HCT116 (cell line): ENCODE results near the gene TMEM165. TPM values are rescaled to one million over a fixed set of nuclear protein-coding genes. Genes with fewer than 3 reads are reported as not detected.

Experiments used
- ATAC-seq: fragments of 200-7000 bp; cut with Tn5 transposase; 2 replicates; pipeline ENCODE4 v1.9.1; 2020; ENCODE audit warnings: mild to moderate bottlenecking, moderate library complexity
- BruUV-seq: library from RNA; stranded (reverse); fragments of 400-500 nt; replicated peaks from 2 replicates; lab custom pipeline; 2021; lab: Mats Ljungman, UMichigan
- CTCF ChIA-PET: fragments of 300-600 bp; sonication (Branson Sonifier 250); formaldehyde crosslinking; loops from one replicate; lab custom pipeline; 2021; ENCODE audit warnings: antibody characterized with exemption; lab: Charles Lee
- POLR2A ChIA-PET: fragments of 300-600, 350-600 bp; sonication (Branson Sonifier 250); formaldehyde crosslinking; loops from one replicate; lab custom pipeline; 2021; ENCODE audit warnings: antibody characterized with exemption; lab: Charles Lee
- RAD21 ChIA-PET, 2 experiments: fragments of 300-600 bp; sonication (Branson Sonifier 250); formaldehyde crosslinking; loops; one replicate each; lab custom pipeline; 2023; ENCODE audit warnings: low total read pairs in 2 of 2; ENCODE audit not compliant: uncharacterized antibody in 2 of 2, unreplicated experiment in 2 of 2, low non-redundant PET in 1 of 2; lab: Charles Lee
- DNase-seq: peaks from one replicate; pipeline ENCODE4 v3.0.0-alpha.2; 2010; ENCODE audit warnings: low read depth, low spot score
- H2AFZ ChIP-seq: fragments of 200-600 bp; shearing (Covaris generic), sonication (generic); 2 replicates; pipeline ENCODE4 v1.6.1; 2017; ENCODE audit warnings: low read depth, mixed run types, mixed read lengths, antibody characterized with exemption, low read length; ENCODE audit not compliant: poor library complexity, severe bottlenecking
- H3K27ac ChIP-seq: 2 replicates; pipeline ENCODE4 v1.5.1; 2012; ENCODE audit warnings: low read depth, low read length
- H3K27me3 ChIP-seq: fragments of 200-600 bp; sonication (generic); 2 replicates; pipeline ENCODE4 v1.6.1; 2016; ENCODE audit warnings: mixed run types, low read length, mixed read lengths; ENCODE audit not compliant: insufficient read depth
- H3K36me3 ChIP-seq, 2 experiments: fragments of 200-500 bp in 1 of 2; fragments of 200-600 bp in 1 of 2; sonication (Bioruptor generic) in 1 of 2; sonication (generic) in 1 of 2; 2 replicates each; pipeline versions ENCODE4 v1.5.1 to v1.6.1; 2014 to 2016; ENCODE audit warnings: low read length in 2 of 2, inconsistent platforms in 1 of 2, mixed read lengths in 1 of 2, mixed run types in 1 of 2; ENCODE audit not compliant: insufficient read depth in 2 of 2, control insufficient read depth in 1 of 2
- H3K4me1 ChIP-seq, 2 experiments: fragments of 200-600 bp in 1 of 2; sonication (generic) in 1 of 2; 2 replicates each; pipeline versions ENCODE4 v1.5.1 to v1.6.1; 2012 to 2017; ENCODE audit warnings: low read length in 2 of 2, inconsistent platforms in 1 of 2, mild to moderate bottlenecking in 1 of 2, mixed read lengths in 1 of 2, mixed run types in 1 of 2, moderate library complexity in 1 of 2; ENCODE audit not compliant: insufficient read depth in 2 of 2, control insufficient read depth in 1 of 2
- H3K4me2 ChIP-seq: fragments of 200-600 bp; sonication (generic); 2 replicates; pipeline ENCODE4 v1.6.1; 2017; ENCODE audit warnings: mixed run types, low read length, mixed read lengths
- H3K4me3 ChIP-seq, 2 experiments: fragments of 200-600 bp in 1 of 2; sonication (generic) in 1 of 2; replicated peaks in 1 of 2; 2 replicates each; pipeline ENCODE4 v1.5.1; 2011 to 2016; ENCODE audit warnings: low read length in 2 of 2, control low read depth in 1 of 2, low read depth in 1 of 2, mild to moderate bottlenecking in 1 of 2, mixed read lengths in 1 of 2, mixed run types in 1 of 2
- H3K79me2 ChIP-seq: fragments of 200-600 bp; sonication (generic); 2 replicates; pipeline ENCODE4 v1.6.1; 2017; ENCODE audit warnings: mild to moderate bottlenecking, mixed run types, low read length, moderate library complexity, mixed read lengths; ENCODE audit not compliant: insufficient read depth
- H3K9ac ChIP-seq: fragments of 200-600 bp; sonication (generic); 2 replicates; pipeline ENCODE4 v1.6.1; 2016; ENCODE audit warnings: low read length, mixed read lengths
- H3K9me2 ChIP-seq: fragments of 200-600 bp; sonication (generic), shearing (Covaris generic); 2 replicates; pipeline ENCODE4 v1.6.1; 2017; ENCODE audit warnings: mixed run types, mild to moderate bottlenecking, moderate library complexity; ENCODE audit not compliant: insufficient read depth
- H3K9me3 ChIP-seq, 2 experiments: fragments of 200-500 bp in 1 of 2; fragments of 200-600 bp in 1 of 2; sonication (Bioruptor generic) in 1 of 2; sonication (generic) in 1 of 2; 2 replicates each; pipeline ENCODE4 v1.6.1; 2014 to 2017; ENCODE audit warnings: low read length in 2 of 2, mixed read lengths in 2 of 2, inconsistent platforms in 1 of 2, low read depth in 1 of 2, mild to moderate bottlenecking in 1 of 2, mixed run types in 1 of 2, moderate library complexity in 1 of 2; ENCODE audit not compliant: control insufficient read depth in 1 of 2, insufficient read depth in 1 of 2
- H4K20me1 ChIP-seq: fragments of 200-600 bp; sonication (generic), shearing (Covaris generic); 2 replicates; pipeline ENCODE4 v1.6.1; 2017; ENCODE audit warnings: mixed run types, mild to moderate bottlenecking, moderate library complexity; ENCODE audit not compliant: insufficient read depth
- CBX3 ChIP-seq: IDR thresholded peaks from 2 replicates; pipeline ENCODE4 v1.6.1; 2012; ENCODE audit warnings: low read depth
- CEBPB ChIP-seq: IDR thresholded peaks from 2 replicates; pipeline ENCODE4 v1.6.1; 2012; ENCODE audit warnings: low read depth
- ELF1 ChIP-seq: IDR thresholded peaks from 2 replicates; pipeline ENCODE4 v1.6.1; 2012; ENCODE audit warnings: low read depth, borderline replicate concordance
- POLR2A ChIP-seq: IDR thresholded peaks from 2 replicates; pipeline ENCODE4 v1.7.0; 2011; ENCODE audit warnings: borderline replicate concordance; ENCODE audit not compliant: insufficient read depth, insufficient read length; ENCODE audit errors: extremely low read depth
- POLR2AphosphoS5 ChIP-seq: IDR thresholded peaks from 2 replicates; pipeline ENCODE4 v1.6.1; 2011; ENCODE audit warnings: mild to moderate bottlenecking, low read depth, low read length, moderate library complexity
- RAD21 ChIP-seq: IDR thresholded peaks from 2 replicates; pipeline ENCODE4 v1.6.1; 2012; ENCODE audit warnings: low read depth, mild to moderate bottlenecking
- SIN3A ChIP-seq: IDR thresholded peaks from 2 replicates; pipeline ENCODE4 v1.6.1; 2012; ENCODE audit warnings: low read depth
- SP1 ChIP-seq: IDR thresholded peaks from 2 replicates; pipeline ENCODE4 v1.6.1; 2012; ENCODE audit warnings: low read depth
- TCF7L2 ChIP-seq: IDR thresholded peaks from 2 replicates; pipeline ENCODE4 v1.7.0; 2011; ENCODE audit warnings: borderline replicate concordance, inconsistent platforms; ENCODE audit not compliant: insufficient read depth, insufficient read length; ENCODE audit errors: extremely low read depth
- YY1 ChIP-seq: IDR thresholded peaks from 2 replicates; pipeline ENCODE4 v1.6.1; 2011; ENCODE audit warnings: low read length, low read depth, moderate library complexity, mild to moderate bottlenecking; ENCODE audit not compliant: insufficient replicate concordance; ENCODE audit errors: extremely low read depth
- intact Hi-C: fragments of 100-400 bp; cut with micrococcal nuclease; formaldehyde crosslinking; loops from 2 replicates; pipeline ENCODE4 v1.10.0; 2022
- total RNA-seq: library from RNA; stranded (reverse); gene quantifications from one replicate; pipeline ENCODE4 v1.2.1, GENCODE V29; 2021; ENCODE audit not compliant: unreplicated experiment
- TF ChIP-seq, protein P1 (sequence below): IDR thresholded peaks from 2 replicates; pipeline ENCODE4 v1.6.1; 2012
- TF ChIP-seq, protein P2 (sequence below): IDR thresholded peaks from 2 replicates; pipeline ENCODE4 v1.6.1; 2011; ENCODE audit warnings: mild to moderate bottlenecking, low read length, moderate library complexity; ENCODE audit not compliant: insufficient replicate concordance; ENCODE audit errors: extremely low read depth
- TF ChIP-seq, protein P3 (sequence below): IDR thresholded peaks from 2 replicates; pipeline ENCODE4 v1.6.1; 2012; ENCODE audit warnings: low read depth
- TF ChIP-seq, protein P4 (sequence below), 3 experiments: fragments of 200-600 bp in 1 of 3; sonication (generic) in 1 of 3; IDR thresholded peaks in 2 of 3; conservative IDR thresholded peaks in 1 of 3; 2 replicates each; pipeline ENCODE4 v1.5.1; 2012 to 2017; ENCODE audit warnings: low read depth in 2 of 3, low read length in 2 of 3, antibody characterized with exemption in 1 of 3, borderline replicate concordance in 1 of 3, control low read depth in 1 of 3, mild to moderate bottlenecking in 1 of 3, mixed read lengths in 1 of 3, mixed run types in 1 of 3, moderate library complexity in 1 of 3; ENCODE audit not compliant: insufficient read depth in 1 of 3
- TF ChIP-seq, protein P5 (sequence below): IDR thresholded peaks from 2 replicates; pipeline ENCODE4 v1.6.1; 2012

The TMEM165 gene
- total RNA-seq, 1 experiment from 2014 or later = 60.7 TPM

DNA sequence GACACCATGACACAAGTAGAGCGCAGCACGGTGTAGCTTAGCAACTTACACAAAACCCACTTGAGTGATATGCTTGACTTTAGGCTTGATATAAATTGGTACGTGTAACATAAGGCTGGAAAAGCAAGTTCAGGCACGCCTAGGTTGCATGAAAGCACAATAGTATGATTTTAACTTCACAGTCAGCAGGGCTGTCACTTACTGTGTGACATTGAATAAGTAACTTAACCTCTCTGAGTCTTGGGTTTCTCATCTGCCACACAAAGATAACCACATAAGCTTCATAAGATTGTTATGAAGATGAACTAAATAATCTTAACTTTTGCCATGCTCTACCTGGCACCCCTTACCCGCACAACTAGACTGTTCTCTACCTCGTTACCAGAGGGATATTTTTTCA lies 40.2 kb upstream of the TMEM165 start:
- Histone ChIP-seq H3K27me3 (no peaks in the 10 kb centered on the region), H2AFZ (no peak overlapping the region), H3K4me2 (no peak overlapping the region), H3K36me3 (no peaks in the 10 kb centered on the region), H3K9ac (no peak overlapping the region), H3K4me1 (peaks cover 33 to 50% of the 10 kb centered on the region in 2 experiments), H3K9me3 (peaks cover 0 to 4% of the 10 kb centered on the region in 2 experiments; a peak in 1 of 4 replicates), H4K20me1 (no peaks in the 10 kb centered on the region), H3K27ac (no peak overlapping the region)
- no TSS peak for BruUV-seq
- CTCF ChIA-PET = interaction anchor here (2.0 kb wide), 1 partner anchor 10 kb away, joined by 7 read pairs; the partner anchor contains the start of gene SRD5A3
- RAD21 ChIA-PET = no interaction called here
- TF ChIP-seq POLR2AphosphoS5 = no peak
- no peak for TF ChIP-seq CEBPB
- TF ChIP-seq, protein P1, sequence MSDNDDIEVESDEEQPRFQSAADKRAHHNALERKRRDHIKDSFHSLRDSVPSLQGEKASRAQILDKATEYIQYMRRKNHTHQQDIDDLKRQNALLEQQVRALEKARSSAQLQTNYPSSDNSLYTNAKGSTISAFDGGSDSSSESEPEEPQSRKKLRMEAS = no peak
- TF ChIP-seq POLR2A = no peak
- TF ChIP-seq ELF1 = no peak
- TF ChIP-seq, protein P2, sequence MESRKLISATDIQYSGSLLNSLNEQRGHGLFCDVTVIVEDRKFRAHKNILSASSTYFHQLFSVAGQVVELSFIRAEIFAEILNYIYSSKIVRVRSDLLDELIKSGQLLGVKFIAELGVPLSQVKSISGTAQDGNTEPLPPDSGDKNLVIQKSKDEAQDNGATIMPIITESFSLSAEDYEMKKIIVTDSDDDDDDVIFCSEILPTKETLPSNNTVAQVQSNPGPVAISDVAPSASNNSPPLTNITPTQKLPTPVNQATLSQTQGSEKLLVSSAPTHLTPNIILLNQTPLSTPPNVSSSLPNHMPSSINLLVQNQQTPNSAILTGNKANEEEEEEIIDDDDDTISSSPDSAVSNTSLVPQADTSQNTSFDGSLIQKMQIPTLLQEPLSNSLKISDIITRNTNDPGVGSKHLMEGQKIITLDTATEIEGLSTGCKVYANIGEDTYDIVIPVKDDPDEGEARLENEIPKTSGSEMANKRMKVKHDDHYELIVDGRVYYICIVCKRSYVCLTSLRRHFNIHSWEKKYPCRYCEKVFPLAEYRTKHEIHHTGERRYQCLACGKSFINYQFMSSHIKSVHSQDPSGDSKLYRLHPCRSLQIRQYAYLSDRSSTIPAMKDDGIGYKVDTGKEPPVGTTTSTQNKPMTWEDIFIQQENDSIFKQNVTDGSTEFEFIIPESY = no peak
- TF ChIP-seq, protein P3, sequence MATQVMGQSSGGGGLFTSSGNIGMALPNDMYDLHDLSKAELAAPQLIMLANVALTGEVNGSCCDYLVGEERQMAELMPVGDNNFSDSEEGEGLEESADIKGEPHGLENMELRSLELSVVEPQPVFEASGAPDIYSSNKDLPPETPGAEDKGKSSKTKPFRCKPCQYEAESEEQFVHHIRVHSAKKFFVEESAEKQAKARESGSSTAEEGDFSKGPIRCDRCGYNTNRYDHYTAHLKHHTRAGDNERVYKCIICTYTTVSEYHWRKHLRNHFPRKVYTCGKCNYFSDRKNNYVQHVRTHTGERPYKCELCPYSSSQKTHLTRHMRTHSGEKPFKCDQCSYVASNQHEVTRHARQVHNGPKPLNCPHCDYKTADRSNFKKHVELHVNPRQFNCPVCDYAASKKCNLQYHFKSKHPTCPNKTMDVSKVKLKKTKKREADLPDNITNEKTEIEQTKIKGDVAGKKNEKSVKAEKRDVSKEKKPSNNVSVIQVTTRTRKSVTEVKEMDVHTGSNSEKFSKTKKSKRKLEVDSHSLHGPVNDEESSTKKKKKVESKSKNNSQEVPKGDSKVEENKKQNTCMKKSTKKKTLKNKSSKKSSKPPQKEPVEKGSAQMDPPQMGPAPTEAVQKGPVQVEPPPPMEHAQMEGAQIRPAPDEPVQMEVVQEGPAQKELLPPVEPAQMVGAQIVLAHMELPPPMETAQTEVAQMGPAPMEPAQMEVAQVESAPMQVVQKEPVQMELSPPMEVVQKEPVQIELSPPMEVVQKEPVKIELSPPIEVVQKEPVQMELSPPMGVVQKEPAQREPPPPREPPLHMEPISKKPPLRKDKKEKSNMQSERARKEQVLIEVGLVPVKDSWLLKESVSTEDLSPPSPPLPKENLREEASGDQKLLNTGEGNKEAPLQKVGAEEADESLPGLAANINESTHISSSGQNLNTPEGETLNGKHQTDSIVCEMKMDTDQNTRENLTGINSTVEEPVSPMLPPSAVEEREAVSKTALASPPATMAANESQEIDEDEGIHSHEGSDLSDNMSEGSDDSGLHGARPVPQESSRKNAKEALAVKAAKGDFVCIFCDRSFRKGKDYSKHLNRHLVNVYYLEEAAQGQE = no peak
- no peak for TF ChIP-seq RAD21
- no peak for TF ChIP-seq YY1
- TF ChIP-seq TCF7L2 = no peak
- TF ChIP-seq, protein P4, sequence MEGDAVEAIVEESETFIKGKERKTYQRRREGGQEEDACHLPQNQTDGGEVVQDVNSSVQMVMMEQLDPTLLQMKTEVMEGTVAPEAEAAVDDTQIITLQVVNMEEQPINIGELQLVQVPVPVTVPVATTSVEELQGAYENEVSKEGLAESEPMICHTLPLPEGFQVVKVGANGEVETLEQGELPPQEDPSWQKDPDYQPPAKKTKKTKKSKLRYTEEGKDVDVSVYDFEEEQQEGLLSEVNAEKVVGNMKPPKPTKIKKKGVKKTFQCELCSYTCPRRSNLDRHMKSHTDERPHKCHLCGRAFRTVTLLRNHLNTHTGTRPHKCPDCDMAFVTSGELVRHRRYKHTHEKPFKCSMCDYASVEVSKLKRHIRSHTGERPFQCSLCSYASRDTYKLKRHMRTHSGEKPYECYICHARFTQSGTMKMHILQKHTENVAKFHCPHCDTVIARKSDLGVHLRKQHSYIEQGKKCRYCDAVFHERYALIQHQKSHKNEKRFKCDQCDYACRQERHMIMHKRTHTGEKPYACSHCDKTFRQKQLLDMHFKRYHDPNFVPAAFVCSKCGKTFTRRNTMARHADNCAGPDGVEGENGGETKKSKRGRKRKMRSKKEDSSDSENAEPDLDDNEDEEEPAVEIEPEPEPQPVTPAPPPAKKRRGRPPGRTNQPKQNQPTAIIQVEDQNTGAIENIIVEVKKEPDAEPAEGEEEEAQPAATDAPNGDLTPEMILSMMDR (IDR thresholded peaks at IDR 0.05 in 2 of 3, conservative IDR thresholded peaks at IDR 0.05 in 1 of 3; ENCODE audit: borderline replicate concordance in 1 of 3, insufficient read depth in 1 of 3, low read depth in 2 of 3, low read length in 2 of 3) = no peak
- TF ChIP-seq SP1 = no peak
- TF ChIP-seq SIN3A = no peak
- no peak for TF ChIP-seq CBX3
- TF ChIP-seq, protein P5, sequence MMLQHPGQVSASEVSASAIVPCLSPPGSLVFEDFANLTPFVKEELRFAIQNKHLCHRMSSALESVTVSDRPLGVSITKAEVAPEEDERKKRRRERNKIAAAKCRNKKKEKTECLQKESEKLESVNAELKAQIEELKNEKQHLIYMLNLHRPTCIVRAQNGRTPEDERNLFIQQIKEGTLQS = no peak
- TF ChIP-seq, all 23 proteins: peak for 0
- intact Hi-C loops = no loop called here
- POLR2A ChIA-PET = interaction anchor here (1.1 kb wide), 1 partner anchor 9 kb away, joined by 3 read pairs; no protein-coding TSS in a partner anchor
- H3K9me2 ChIP-seq = no peaks in the 10 kb centered on the region
- H3K79me2 ChIP-seq = no peaks in the 10 kb centered on the region
- H3K4me3 ChIP-seq = no peak overlapping the region
- DNase-seq = no peak
- ATAC-seq = no peak
